ENCODE measurements around the gene PARVA.

PARVA gene

GRCh38 chr11:12547953-12548650 lies 170.7 kb downstream of the PARVA start:
- no peak for DNase-seq (ENCODE audit: low read depth in 2 of 2)

DNA sequence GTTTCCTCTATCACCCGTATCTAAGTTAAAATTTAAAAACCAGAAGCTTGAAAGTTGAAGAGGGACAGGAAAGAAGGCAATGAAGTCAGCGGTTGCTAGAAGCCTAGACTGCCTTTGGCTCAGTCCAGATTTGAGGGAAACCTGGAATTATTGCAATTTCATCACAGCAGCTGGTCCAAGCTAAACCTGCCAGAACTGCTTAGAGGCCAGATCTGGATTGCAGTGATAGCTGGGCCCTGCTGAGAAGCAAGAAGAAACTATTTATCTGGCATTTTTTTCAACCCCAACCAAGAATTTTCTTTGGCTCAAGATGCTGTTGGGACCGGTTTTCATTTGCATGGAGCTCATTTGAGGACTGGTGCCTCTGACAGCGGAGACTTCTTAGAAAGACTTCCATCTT lies 175.3 kb downstream of the PARVA start:
- no peak for DNase-seq (ENCODE audit: low read depth in 2 of 2)

GRCh38 chr11:12554122-12554521 lies 176.8 kb downstream of the PARVA start:
- no peak for DNase-seq (ENCODE audit: low read depth in 2 of 2)

- no peak for DNase-seq (ENCODE audit: low read depth in 2 of 2)
These were observed 178.8 kb downstream of the PARVA start for GRCh38 chr11:12556155-12556554.

GRCh38 chr11:12556788-12557384 lies 179.5 kb downstream of the PARVA start:
- no peak for DNase-seq (ENCODE audit: low read depth in 2 of 2)

GRCh38 chr11:12559011-12559410 lies 181.6 kb downstream of the PARVA start:
- DNase-seq (ENCODE audit: low read depth in 2 of 2): no peak

- DNase-seq (ENCODE audit: low read depth in 2 of 2): no peak
These were observed 183.0 kb downstream of the PARVA start for GRCh38 chr11:12560362-12560761.

DNA sequence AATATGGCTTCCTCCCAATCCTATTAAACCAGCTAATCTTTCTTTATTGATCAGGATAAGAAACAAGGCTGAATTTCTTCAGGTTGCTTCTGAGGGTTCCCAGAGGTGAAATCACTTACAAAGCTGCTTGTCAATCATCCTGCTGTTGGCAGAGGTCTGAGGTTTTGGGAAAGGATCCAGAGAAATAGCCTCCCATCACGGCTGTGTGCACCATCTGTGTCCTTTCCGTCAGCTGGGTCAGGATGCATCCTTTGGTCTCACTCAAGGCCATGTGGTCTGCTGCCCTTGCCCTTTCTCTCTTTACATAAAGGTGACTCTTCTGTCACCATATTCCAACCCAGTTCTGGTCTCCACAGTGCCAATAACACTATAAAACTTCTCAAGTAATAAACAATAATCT lies 183.5 kb downstream of the PARVA start:
- no peak for DNase-seq (ENCODE audit: low read depth in 2 of 2)

DNA sequence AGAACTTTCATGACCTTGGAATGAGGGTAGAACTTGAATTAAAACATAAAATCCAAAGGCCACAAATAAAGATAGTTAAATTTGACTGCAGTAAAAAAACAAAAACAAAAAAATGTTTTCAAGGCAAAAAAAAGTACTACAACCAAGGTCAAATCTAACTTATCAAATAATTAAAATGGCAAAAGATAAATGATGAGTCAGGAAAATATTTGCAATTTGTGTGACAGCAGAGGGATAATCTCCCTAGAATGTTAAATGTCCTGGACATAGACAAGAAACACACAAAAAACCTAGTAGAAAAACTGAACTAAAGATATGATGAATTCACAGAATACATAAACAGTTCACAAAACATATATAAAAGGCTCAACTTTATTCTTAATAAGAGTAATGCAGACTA lies 186.6 kb downstream of the PARVA start:
- no peak for DNase-seq (ENCODE audit: low read depth in 2 of 2)

GRCh38 chr11:12565406-12565805 lies 188.0 kb downstream of the PARVA start:
- DNase-seq (ENCODE audit: low read depth in 2 of 2): no peak

DNA sequence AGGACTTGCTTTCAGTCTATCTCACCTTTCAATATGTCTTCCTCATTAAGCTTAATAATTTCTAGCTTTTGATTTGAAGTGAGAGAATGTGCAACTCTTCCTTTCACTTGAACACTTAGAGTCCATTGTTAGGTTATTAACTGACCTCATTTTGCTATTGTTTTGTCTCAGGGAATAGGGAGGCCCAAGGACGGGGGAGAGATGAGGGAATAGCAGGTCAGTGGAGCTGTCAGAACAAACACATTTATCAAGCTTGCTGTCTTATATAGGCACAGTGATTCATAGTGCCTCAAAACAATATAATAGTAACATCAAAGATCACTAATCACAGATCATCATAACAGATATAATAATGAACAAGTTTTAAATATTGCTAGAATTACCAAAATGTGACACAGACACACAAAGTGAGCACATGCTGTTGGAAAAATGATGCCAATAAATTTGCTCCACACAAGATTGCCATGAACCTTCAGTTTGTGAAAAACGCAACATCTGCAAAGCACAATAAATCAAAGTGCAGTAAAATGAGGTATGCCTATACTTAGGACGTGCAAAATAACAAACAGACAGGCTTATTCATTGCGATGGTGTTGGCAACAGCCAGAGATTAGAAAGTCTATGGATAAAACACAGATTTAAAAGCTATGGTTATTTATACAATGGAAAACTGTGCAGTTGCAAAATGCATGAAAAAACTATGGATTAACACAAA lies 190.5 kb downstream of the PARVA start:
- DNase-seq (ENCODE audit: low read depth in 2 of 2): no peak

DNA sequence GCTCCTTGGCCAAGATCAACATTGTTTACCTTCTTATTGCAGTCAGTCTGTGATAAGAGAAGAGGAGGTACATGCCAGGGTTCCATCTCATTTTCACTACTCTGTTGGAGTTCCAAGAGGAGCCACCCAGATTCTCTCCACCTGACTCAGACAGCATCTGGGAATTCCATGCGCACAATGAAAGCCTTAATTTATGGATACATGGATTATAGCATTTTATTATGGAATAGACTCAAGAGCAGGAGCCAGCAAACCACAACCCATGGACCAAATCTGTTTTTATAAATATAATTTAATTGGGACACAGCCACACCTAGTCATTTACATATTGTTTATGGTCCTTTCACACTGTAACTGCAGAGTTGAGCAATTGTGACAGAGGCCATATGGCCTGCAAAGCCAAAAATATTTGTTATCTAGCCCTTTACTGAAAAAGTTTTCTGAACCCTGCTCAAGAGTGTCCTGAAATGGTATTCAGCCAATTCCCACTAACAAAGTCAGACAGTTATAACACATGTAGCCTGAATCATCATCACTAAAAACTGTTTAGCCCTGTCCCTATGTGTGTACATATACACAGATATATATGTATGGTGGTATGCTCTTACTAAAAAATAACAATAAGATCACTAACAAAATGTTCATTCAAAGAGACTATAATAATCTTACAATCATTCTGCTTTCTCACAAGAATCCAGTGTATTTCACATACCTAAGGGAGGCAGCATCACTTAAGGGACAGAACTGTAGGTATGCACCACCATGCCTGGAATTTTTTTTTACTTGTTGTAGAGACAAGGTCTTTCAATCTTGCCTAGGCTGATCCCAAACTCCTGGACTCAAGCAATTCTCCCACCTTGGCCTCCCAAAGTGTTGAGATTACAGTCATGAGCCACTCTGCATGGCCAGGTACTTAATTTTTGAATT lies 192.4 kb downstream of the PARVA start:
- DNase-seq (ENCODE audit: low read depth in 2 of 2): no peak

- DNase-seq (ENCODE audit: low read depth in 2 of 2): no peak
These were observed 196.5 kb downstream of the PARVA start for GRCh38 chr11:12573707-12574485.

DNA sequence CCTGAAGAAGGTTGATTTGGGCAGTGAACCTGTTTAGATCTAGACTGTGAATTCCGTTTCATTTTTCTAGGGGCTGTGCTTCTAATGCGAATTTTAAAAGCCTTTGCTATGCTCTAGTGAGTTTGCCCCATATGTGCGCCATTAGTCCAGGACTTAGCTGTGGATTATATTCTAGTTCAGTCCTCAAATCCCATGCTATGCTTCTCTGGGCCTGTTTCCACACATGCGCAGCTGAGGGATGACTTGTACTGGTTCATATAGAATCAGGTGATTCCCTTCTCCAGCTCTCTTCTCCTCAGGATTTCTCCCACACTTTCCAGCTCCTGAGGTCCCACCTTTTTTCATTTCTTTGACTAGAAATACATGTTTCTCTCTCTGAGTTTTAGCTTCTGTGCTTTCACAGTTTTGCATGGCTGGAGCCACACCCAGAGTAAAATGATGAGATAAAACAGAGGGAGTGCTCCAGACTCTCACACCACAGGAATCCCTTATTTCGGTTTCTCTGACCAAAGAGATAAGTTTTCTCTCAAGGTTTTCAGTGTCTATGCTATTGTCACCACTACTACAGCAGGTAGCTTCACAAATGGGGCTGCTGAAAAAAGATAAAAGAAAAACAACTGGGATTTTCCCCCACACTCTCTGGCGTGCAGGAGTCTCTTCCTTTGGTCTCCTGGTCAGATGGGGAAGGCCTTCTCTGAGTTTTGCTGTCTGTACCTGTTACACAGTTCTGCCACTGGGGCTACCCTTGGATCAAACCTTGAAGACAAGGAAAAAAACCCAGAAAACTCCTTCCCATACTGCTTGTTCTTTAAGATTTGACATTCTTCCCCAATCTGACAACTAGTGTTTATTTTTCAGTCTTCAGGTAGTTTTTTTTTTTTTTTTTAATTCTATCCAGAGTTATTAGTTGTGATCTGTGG lies 200.6 kb downstream of the PARVA start:
- no peak for DNase-seq (ENCODE audit: low read depth in 2 of 2)

DNA sequence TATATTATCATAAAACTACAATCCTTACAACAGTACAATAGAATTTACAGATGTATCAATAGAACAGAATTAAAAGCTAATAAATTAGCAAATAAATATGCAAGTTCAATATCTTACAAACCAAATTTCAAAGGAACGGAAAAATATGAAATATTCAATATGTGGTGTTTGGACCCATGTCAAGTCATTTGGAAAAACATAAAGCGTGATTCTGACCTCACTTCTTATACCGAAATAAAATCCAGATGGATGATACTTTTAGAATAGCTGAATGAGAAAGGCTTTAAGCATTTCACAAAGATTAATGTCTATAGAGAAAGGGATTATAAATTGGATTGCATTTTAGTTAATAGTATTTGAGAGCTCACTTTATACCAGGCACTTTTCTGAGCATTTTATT lies 204.0 kb downstream of the PARVA start:
- no peak for DNase-seq (ENCODE audit: low read depth in 2 of 2)

GRCh38 chr11:12581923-12582322 lies 204.6 kb downstream of the PARVA start:
- DNase-seq (ENCODE audit: low read depth in 2 of 2): no peak
